Measurements from ENCODE around the gene CDKAL1. TPM values are rescaled to one million over a fixed set of nuclear protein-coding genes. Genes with fewer than 3 reads are reported as not detected.

The CDKAL1 gene
- total RNA-seq, 4 donors from 2014 or later: 10.1 to 22.0 (median 12.5) TPM

DNA sequence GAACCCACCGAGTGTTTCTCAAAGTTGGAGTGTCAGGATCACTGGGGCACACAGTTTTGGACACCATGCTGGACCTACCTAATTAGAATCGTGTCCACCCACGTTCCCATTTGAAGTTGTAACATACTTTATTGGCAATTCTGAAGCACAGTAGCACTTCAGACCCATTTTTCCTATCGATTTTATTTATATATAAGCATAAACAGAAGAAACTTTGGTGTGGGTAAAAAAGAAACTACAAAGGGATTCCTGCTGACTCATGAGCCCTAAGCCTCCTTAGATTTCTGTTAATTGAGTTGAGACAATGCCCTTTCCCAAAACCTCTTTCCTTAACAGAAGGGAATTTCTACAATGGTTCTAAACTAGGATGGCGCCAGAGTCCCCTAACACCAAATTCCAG lies 398.0 kb downstream of the CDKAL1 start:
- no peaks in the 10 kb centered on the region for H3K27me3 ChIP-seq
- no peaks in the 10 kb centered on the region for H3K4me1 ChIP-seq
- H3K36me3 ChIP-seq: no peaks in the 10 kb centered on the region
- no peak overlapping the region for H3K4me3 ChIP-seq
- no peak overlapping the region for H3K27ac ChIP-seq
- H3K9me3 ChIP-seq: no peaks in the 10 kb centered on the region
- DNase-seq (ENCODE audit: low spot score in 2 of 2): no peak
- 85% methylated on average over 5 of the region's 5 CpGs for WGBS
- TF ChIP-seq, protein P1, sequence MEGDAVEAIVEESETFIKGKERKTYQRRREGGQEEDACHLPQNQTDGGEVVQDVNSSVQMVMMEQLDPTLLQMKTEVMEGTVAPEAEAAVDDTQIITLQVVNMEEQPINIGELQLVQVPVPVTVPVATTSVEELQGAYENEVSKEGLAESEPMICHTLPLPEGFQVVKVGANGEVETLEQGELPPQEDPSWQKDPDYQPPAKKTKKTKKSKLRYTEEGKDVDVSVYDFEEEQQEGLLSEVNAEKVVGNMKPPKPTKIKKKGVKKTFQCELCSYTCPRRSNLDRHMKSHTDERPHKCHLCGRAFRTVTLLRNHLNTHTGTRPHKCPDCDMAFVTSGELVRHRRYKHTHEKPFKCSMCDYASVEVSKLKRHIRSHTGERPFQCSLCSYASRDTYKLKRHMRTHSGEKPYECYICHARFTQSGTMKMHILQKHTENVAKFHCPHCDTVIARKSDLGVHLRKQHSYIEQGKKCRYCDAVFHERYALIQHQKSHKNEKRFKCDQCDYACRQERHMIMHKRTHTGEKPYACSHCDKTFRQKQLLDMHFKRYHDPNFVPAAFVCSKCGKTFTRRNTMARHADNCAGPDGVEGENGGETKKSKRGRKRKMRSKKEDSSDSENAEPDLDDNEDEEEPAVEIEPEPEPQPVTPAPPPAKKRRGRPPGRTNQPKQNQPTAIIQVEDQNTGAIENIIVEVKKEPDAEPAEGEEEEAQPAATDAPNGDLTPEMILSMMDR (IDR thresholded peaks at IDR 0.05): no peak
- TF ChIP-seq EP300 (IDR thresholded peaks at IDR 0.05): no peak
- TF ChIP-seq POLR2A (IDR thresholded peaks at IDR 0.05): no peak
- no peak for TF ChIP-seq POLR2AphosphoS5 (IDR thresholded peaks at IDR 0.05)

DNA sequence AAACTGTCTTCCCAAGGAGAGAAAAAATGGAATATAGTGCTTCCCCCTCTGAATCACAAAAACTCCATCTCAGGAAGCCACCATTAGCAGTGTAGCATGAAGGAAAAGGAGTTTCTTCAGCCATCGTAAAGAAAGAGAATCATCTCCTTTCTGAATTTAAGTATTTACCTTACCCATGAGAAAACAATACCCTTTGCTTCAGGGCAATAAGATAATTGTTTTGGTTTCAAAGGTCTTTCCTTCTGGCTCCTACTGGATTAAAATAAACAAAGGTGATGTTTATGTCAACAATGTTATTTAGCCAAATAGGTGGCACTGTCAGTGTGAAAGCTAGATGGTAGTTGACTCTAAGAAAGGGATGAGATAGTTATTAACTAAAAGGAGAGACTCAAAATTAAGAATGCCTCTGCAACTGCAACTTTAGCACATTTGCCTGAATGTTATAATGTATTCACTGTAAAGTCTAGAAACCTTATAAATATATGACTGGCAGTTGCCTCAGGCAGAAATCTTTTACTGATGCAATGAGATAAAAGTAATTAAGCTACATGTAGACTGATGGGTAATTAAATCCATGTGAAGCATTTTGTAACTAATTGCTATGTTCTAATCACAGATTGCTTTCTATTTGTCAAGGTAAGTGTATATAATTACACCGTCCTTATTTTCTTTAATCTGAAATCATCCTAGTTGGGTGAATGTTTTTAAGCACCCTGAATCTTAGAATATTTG lies 399.0 kb downstream of the CDKAL1 start:
- no peaks in the 10 kb centered on the region for H3K36me3 ChIP-seq
- H3K27me3 ChIP-seq: no peaks in the 10 kb centered on the region
- no peak for DNase-seq (ENCODE audit: low spot score in 2 of 2)
- 66% methylated on average over 2 of the region's 2 CpGs for WGBS
- H3K9me3 ChIP-seq: no peaks in the 10 kb centered on the region
- no peak overlapping the region for H3K4me3 ChIP-seq
- H3K4me1 ChIP-seq: no peaks in the 10 kb centered on the region
- TF ChIP-seq POLR2AphosphoS5 (IDR thresholded peaks at IDR 0.05) (no peak), POLR2A (IDR thresholded peaks at IDR 0.05) (no peak), EP300 (IDR thresholded peaks at IDR 0.05) (no peak)
- TF ChIP-seq, protein P1 (IDR thresholded peaks at IDR 0.05): no peak
- H3K27ac ChIP-seq: no peak overlapping the region

DNA sequence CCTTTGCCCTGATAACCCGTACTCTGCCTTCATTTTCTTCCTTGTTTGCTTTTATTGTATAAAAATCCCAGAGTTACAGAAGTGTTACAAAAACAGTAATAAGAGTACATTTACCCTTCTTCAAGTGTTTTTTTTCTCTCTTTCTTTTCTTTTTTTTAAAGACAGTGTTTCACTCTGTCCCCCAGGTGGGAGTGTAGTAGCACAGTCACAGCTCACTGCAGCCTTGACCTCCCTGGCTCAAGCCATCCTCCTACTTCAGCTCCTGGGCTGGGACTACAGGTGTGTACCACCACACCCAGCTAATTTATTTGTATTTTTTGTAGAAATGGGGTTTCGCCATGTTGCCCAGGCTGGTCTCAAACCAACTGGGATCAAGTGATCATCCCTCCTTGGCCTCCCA lies 402.7 kb downstream of the CDKAL1 start:
- no peak for TF ChIP-seq POLR2A (IDR thresholded peaks at IDR 0.05)
- TF ChIP-seq, protein P1 (IDR thresholded peaks at IDR 0.05): no peak
- TF ChIP-seq POLR2AphosphoS5 (IDR thresholded peaks at IDR 0.05): no peak
- TF ChIP-seq EP300 (IDR thresholded peaks at IDR 0.05): no peak
- Histone ChIP-seq H3K27ac (no peak overlapping the region), H3K4me3 (no peak overlapping the region), H3K4me1 (no peaks in the 10 kb centered on the region), H3K36me3 (no peaks in the 10 kb centered on the region), H3K27me3 (no peaks in the 10 kb centered on the region), H3K9me3 (no peaks in the 10 kb centered on the region)
- no peak for DNase-seq (ENCODE audit: low spot score in 2 of 2)
- WGBS: 93% methylated on average over 2 of the region's 2 CpGs

DNA sequence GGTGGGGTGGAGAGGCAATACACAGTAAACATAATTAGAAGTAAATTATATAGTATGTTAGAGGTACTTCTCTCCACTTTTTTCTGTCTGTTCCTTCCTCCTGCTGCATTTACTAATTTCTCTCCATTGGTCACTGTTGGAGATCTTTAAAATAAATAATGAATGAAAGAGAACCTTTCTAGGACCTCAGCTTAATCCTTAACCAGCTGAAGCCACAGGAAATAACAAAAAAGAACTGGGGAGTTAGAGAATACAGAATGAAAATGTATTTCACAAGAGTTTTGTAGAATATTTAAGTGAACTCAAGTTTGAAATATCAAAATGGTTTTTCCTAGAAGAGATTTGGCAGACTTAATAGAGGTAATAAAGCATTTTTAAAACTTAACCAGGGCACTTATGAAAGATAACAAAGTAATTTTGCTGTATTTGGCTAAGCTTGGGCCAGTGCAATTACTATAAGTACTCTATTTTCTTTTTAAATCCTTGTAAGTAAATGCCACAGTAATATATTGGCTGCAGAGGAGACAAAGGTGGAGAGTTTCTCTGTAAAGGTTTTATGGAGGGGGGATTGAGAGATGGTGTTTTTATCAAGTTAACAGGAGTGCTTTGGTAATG lies 405.0 kb downstream of the CDKAL1 start:
- Histone ChIP-seq H3K27me3 (no peaks in the 10 kb centered on the region), H3K4me3 (no peak overlapping the region), H3K9me3 (no peaks in the 10 kb centered on the region), H3K36me3 (no peaks in the 10 kb centered on the region), H3K27ac (no peak overlapping the region), H3K4me1 (no peaks in the 10 kb centered on the region)
- TF ChIP-seq, protein P1 (IDR thresholded peaks at IDR 0.05): no peak
- TF ChIP-seq POLR2AphosphoS5 (IDR thresholded peaks at IDR 0.05): no peak
- TF ChIP-seq EP300 (IDR thresholded peaks at IDR 0.05): no peak
- DNase-seq (ENCODE audit: low spot score in 2 of 2): no peak

DNA sequence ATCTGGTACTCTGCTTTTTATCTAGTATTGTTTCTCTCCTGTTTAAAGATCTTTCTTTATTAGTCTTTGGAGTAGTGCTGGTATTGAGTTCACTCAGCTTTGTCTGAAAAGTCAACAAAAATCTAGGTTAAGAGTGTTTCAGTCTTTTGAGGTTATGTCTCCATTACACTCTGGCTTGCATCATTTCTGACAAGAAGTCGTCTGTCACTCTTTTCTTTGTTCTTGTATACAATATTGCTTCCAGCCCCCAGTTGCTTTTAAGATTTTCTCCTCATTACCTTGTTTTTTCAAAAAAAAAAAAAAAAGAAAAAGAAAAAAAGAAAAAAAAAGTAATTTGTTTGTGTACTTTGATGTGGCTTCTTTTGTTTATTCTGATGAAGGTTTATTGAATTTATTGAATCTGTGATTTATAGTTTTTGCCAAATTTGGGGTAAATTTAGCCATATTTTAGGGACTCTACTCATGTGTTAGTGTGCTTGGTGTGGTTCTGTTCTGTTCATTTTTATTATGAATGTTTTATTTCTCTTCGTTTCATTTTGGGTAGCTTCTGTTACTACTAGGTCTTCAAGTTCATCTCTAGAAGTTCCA lies 408.9 kb downstream of the CDKAL1 start:
- no peaks in the 10 kb centered on the region for H3K27me3 ChIP-seq
- H3K36me3 ChIP-seq: no peaks in the 10 kb centered on the region
- no peak for DNase-seq (ENCODE audit: low spot score in 2 of 2)
- 92% methylated on average over 2 of the region's 2 CpGs for WGBS
- TF ChIP-seq, protein P1 (IDR thresholded peaks at IDR 0.05): no peak
- TF ChIP-seq POLR2A (IDR thresholded peaks at IDR 0.05) (no peak), POLR2AphosphoS5 (IDR thresholded peaks at IDR 0.05) (no peak), EP300 (IDR thresholded peaks at IDR 0.05) (no peak)
- H3K9me3 ChIP-seq: no peaks in the 10 kb centered on the region
- no peak overlapping the region for H3K4me3 ChIP-seq
- H3K4me1 ChIP-seq: no peaks in the 10 kb centered on the region
- no peak overlapping the region for H3K27ac ChIP-seq
